GM19023 (cell line): ENCODE measurements around the gene KRTAP13-2.

Experiments used
- ATAC-seq: cut with Tn5 transposase; IDR thresholded peaks from one replicate; pipeline ENCODE4 v1.9.1; 2021; ENCODE audit warnings: mild to moderate bottlenecking, moderate library complexity; ENCODE audit not compliant: unreplicated experiment

Gene KRTAP13-2, protein sequence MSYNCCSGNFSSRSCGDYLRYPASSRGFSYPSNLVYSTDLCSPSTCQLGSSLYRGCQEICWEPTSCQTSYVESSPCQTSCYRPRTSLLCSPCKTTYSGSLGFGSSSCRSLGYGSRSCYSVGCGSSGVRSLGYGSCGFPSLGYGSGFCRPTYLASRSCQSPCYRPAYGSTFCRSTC

DNA sequence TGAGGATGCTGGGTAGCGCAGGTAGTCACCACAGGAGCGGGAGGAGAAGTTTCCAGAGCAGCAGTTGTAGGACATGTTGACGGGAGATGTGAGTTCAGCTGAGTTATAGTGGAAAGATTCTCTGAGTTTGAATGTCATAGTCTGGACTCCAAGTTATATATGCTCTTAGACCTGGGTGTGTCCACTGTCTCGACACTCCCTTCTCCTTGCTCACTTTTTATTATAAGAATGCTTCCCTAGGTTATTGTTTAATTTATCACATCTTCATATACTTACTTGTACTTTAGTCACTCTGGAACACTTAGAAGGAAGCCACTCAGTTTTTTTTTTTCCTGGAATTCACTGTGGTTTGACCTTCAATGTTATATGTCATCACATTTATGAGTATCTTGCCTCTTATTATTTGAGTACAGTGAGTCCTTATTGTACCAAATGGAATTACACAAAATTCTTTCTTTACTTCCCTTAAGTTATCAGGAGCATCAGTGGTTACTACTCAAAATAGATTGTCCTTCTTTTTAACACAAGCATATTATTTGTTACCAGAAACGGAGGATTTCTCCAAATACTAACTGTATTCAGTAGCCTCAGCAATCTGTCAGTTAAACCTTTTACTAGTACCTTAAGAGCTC lies at the start of gene KRTAP13-2:
KRTAP13-2 (minus strand) TSS at position 133 of the 632 bp plus-strand sequence; CDS start at position 75, 58 bp downstream.
- ATAC-seq: no peak

DNA sequence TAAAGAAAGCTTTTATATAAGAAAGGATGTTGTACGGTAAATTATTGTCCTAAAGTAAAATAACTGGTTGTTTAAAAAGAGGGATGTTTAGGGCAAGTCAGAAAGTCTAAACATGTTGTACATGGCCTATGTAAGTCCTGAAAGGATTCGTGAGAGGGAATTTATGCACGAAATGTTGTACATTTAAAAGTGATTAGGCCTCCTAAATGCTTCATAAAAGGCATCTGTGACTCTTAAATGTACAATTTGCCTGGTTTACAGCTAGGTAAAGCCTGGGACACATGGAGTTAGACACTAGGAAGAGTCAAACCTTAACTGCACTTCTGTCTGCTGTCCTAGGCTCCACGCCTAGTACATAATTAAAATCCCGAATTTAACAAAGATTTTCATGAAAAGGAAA lies 43.9 kb upstream of the KRTAP13-2 start:
- no peak for ATAC-seq

DNA sequence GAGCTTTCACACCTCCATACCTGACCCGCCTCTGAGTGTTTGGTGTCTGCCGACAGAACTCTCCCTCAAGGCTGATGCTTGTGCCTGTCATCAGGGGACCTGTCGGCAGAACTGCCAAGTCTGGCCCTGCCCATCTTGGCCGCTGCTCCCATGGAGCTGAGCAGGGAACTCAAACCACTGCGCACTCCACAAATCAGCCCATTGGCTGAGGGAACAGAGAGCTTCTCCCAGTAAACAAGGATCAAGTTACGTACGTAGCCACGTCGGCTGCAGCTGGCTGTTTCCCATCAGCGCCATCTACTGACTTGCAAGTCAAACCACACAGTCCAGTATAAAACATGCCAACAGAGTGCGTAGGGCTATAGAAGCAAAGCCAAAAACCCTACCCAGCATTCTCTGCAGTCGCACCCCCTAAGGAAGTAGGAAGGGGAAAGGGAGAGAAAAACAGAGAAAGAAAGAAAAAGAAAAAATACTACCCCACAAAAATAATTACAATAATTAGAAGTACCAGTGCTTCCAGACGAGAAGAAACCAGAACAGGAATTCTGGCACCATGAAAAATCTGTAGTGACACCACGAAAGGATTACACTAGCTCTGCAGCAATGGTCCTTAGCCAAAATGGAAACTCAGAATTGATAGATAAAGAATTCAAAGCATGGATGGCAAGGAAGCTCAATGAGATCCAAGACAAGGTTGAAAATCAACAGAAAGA lies 36.9 kb upstream of the KRTAP13-2 start:
- ATAC-seq: no peak

DNA sequence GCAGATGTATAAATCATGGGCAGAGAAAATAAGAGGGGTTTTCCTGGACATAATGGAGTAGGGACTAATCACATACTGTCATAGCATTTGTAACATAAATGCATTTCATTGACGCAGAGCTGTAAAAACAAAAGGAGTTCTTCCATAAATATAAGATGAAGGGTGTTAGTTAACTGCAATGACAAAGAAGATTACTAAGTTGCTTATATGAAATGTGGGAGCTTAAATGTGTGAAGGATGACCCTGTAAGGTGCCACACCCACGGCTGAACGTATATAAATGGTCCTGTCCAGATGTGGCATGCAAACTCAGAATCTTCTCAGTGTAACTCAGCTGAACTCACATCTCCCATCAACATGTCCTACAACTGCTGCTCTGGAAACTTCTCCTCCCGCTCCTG lies 23.7 kb upstream of the KRTAP13-2 start, which contains the start of gene KRTAP13-1:
KRTAP13-1 (plus strand) TSS at position 301 of the 400 bp plus-strand sequence; CDS start at position 357, 56 bp downstream.
- ATAC-seq: no peak

DNA sequence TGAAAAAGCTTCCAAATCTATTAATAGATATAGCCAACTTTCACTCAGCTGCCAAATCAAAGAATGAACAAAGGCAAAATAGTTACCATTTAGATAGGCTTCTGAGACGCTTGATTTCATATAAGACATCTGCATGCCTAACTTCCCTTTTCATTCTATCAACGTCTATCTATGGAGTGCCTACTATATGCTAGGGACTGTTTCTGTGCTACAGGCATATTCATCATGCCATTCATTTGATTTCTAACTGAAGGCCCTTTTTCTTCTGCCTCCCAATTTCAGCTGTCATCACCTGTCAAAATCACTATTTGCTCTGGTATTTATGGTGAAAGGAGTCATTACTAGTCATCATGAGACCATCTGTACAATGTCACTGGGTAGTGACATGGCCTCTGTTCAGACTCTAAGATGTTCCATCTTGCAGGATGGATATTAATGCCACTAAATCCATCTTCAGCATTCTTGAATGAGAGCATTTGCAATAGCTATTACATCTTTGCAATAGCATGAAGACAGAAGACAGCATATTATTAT lies 19.5 kb upstream of the KRTAP13-2 start:
- ATAC-seq: no peak

DNA sequence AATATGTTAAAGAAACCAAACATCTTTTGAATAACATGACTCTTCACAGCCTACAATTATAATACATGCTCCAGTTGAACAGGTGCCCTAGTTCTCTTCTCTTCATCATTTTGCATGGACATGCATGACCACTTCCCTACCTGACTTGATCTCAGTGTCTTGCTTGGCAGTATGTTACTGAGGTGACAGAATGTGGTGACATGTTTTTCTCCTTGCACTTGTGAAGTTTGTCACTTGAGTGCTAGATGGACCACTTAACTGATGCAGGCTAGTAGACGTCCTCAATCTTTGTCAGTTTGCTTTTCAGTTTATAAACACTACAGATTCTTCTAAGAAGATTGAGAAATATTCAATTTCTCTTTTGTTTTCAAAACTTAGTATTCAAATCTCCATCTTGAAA lies 10.1 kb upstream of the KRTAP13-2 start:
- ATAC-seq: no peak

DNA sequence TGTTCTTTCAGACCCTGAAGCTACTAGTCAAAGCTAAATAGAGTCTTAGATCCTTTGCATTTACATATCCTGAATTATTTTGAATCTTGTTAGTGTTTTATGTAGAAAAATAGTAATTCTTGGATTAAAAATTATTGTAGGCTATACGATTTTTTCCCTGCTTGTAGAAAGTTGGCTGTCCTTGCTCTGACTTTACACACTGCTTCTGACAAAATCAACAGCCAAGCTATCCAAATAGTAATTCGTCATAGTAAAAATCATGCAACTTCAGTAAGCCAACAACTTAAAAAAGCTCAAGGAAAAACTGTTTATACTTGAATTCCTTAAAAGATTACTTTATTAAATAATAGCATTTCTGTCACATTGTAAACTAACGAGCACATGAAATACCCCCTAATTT lies 16.2 kb downstream of the KRTAP13-2 start:
- no peak for ATAC-seq

DNA sequence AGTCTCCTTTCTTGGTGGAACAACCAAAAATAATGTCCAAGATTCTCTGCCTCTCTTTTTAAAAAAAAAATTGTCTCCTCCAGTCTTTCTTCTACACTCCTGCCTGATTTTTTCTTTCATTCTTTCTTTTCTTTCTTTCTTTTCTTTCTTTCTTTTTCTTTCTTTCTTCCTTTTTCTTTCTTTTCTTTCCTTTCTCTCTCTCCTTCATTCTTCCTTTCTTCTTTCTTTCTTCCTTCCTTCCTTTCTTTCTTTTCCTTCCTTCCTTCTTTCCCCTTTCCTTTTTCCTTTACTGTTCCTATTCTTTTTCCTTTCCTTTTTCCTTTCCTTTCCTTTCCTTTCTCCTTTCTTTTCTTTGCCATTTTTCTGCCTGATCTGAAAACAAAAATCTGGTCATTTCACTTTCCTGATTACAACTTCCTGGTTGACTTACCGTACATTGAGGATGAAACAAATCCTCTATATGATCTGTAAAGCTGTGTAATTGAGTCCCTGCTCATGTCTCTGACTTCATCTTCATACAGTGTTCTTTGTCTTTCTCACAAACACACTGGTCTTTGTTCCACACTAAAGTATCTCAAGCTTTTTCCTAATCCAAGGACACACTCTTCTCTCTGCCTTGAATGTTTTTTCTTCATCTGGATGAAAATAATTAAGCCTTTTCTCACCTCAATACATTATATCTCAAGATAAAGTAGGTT lies 17.6 kb downstream of the KRTAP13-2 start:
- ATAC-seq: no peak

DNA sequence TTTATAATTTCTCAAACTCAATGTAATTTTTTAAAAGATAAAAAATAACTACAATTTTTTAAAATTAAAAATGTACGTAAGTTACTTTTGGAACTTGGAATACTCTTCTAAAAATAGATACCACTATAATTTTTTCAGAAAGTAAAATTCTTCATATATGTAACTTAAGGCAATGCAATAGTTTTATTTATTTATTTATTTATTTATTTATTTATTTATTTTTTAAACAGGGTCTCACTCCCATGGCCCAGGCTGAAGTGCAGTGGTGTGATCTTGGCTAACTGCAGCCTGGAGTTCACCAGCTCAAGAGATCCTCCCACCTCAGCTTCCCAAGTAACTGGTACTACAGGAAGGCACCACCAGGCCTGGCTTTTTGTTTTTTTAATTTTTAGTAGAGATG lies 20.5 kb downstream of the KRTAP13-2 start:
- no peak for ATAC-seq

DNA sequence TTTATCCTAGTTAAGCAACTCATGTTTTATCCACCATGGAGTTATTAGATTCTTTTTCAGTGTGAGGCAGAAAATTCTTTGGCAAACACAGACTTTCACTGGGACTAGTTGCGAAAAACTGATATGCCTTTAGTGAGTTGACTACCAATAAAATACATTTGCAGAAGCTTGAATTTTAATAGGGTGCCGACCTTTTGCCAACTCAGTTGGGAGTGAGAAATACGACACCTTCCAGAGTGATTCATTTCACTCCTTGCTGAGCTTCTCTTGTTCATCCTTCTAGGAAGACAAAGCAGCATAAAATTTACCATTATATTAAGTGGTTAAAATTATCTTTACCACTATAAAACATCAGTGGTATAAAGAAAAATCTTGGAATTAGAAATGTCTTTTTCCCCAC lies 22.5 kb downstream of the KRTAP13-2 start:
- ATAC-seq: no peak

DNA sequence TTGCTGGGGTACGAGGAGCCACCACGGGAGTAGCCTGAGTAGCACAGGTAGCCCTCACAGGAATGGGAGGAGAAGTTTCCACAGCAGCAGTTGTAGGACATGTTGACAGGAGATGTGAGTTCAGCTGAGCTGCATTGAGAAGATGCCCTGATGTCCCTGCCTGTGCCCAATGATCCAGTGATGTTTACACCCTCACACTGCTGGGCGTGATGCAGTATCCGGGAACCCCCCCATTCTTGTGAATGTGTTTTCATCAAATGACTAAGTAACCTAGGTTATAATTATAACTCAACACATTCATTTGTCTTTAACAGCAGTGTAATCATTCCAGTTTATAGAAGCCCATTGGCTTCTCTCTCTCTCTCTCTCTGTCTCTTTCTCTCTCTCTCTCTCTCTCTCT lies 23.6 kb downstream of the KRTAP13-2 start, which contains the start of gene KRTAP23-1:
KRTAP23-1 (minus strand) TSS at position 101 of the 400 bp plus-strand sequence; CDS start at position 101, 0 bp downstream.
- ATAC-seq: no peak

DNA sequence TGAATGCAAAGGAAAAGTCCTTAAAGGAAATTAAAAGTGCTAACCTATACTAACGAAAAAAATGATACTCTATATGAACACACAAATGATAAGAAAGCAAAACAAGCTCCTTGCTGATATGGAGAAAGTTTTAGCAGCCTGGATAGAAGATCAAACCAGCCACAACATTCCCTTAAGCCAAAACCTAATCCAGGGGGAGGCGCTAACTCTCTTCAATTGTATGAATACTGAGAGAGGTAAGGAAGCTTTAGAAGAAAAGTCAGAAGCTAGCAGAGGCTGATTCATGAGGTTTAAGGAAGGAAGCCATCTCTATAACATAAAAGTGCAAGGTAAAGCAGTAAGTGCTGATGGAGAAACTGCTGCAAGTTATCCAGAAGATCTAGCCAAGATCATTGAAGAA lies 27.1 kb downstream of the KRTAP13-2 start:
- no peak for ATAC-seq

DNA sequence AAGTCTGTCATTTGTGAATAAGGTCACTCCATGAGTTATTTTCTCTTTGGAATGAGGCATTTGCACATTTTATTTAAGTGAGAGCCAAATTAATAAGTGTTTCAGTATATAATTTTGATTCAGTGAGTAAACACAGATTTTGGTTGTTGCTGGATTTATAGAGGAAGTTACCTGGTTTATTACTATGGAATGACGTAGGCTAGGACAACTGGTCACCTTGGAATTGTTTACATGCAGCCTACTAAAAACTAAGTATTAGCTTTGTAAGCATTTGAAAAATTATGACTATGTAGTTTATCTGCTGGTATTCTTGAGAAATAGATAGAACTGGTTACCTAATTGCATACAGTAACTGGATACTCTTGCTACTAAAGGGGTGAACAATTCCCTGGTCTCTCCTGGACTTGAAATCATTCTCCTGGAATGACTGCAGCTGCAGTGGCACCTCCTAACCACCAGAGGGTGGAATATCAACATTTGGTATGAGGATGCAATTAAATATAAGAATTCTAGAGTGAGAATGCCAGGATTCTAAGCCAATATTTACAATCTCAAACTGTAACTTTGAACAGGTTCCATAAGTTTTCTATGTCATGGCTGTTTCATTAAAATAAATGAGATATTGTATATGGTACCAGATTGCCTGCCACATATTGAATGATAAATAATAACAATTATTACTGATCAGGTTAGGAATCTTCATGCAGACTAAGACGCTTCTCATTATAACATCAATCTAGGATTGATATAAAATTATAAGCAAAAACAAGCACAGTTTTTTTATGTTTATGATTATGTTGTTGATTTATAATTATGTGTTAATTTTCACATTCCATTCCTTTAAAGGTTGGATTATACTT lies 31.1 kb downstream of the KRTAP13-2 start:
- ATAC-seq: no peak

DNA sequence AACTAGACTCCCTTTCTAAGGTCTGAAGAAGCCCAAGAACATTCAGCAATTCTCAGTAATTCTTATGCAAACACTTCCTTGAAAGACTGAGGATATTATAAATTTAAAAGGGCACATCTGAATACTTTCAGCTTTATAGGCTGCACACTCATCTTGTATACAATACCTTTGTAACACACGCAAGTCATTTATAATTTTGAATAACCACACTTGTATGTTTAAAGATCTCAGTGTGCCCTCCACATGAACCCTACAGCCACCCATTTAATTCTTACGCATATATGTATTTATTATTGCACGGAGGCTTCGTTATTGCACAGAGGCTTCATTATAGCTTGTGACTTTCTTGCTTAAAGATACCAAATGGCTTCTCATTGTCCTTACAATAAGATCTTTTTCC lies 33.4 kb downstream of the KRTAP13-2 start:
- ATAC-seq: no peak

DNA sequence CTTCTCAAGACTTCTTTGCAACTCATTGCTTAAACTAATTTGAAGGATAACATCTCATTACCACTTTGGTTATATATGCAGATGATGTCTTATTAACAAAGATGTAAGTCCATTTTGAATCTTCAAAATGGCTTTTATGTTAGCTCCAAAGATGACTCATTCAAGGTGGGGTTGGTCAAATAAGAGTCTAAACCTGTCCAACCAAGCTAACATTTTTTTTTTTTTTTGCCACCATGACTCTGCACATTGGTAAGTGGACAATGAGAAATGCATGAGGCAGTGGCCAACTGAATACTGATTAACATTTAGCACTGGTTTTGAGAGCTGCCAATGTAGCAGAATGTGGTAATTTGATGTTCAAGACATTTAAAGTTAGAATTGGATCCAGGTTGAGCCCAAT lies 34.3 kb downstream of the KRTAP13-2 start:
- no peak for ATAC-seq

DNA sequence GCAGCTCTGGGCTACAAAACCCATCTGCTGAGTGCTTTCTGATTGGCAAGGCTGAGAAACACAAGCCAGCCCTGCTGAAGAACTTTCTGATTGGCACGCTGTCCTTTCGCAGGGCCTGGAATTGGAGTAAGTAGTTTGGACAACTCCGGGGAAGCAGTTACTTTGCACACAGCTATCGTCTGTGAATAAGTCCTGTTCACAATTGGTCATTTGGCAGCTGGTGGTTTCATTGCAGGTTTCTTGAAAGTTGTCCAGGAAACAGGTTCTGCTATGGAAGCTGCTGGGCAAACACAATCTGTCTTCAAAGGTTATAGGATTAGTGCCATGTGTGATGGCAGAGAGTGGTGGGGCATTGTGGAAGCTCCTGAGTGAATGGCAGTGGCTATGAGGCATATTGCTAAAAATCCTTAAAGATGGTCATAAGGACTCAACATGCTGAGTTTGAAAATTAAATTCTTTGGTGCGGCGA lies 34.8 kb downstream of the KRTAP13-2 start, which contains the start of gene KRTAP27-1:
KRTAP27-1 (minus strand) TSS at position 419 of the 469 bp plus-strand sequence; CDS start at position 393, 26 bp downstream.
- no peak for ATAC-seq

DNA sequence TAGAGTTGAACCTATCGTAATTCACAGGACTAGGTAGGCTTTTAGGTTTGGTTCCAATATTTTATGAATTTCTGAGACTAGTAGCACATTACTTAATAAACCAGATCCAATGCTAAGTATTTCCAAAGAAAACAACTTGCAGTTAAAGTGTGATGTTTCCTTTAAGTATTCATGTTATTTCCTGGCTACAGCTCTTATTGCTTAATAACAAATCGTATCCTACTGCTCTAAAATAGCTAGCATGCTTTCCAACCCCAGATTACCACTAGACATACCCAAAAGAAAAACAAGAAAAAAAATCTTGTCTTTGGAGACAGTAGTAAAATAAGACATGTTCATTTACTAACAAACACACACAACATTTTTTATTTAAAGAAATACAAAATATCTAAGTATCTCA lies 35.5 kb downstream of the KRTAP13-2 start:
- no peak for ATAC-seq

DNA sequence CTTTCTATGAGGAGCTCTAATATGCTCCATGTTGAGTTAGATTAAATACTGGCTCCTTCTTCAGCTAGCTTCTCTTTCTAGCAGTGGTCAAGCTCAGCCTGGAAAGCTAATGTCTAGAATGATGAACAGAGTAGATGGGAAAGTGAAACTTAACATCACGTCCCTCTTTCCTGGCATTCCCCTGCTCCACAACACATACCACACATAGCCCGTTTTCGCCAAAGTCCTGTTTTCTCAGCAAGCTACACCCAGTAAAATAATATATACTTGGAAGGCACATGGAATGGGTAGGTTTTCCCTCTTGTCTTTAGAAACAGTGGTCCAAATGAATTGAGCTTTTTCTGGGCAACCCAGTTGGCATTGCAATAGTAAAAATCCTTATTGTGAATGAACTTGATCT lies 38.3 kb downstream of the KRTAP13-2 start:
- ATAC-seq: no peak

DNA sequence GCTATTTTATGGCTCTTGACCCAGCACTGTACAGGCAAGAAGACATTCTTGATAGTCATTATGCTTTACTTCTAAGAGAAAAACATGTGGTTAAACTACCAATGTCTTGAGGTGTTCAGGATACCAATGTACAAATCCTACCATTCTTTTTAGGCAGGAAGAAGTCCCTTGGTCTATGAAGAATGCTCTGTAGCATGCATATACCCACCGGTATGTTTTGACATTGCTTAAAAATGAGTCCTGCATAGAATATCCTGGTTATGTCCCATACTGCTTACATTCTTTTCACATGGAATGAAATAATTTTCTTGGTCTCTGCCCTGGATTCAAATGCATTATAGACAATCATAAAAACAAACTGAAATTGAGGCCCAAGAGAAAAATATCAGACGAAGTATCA lies 39.4 kb downstream of the KRTAP13-2 start:
- ATAC-seq: no peak
